Tibial nerve (tissue), 4 donors: ENCODE data around the gene ANKRD28. TPM values are rescaled to one million over a fixed set of nuclear protein-coding genes. Genes with fewer than 3 reads are reported as not detected.
"Not testable (repeated sequence)": the region's sequence is repeated elsewhere in the genome, so short reads cannot be mapped to it uniquely, and the experiment has no call there.

Source experiments
- DNase-seq, 2 donors: peaks; one replicate each; pipeline ENCODE4 v3.0.0-alpha.2; 2019; ENCODE audit warnings: low spot score in 2 of 2
- H3K27ac ChIP-seq, 4 donors: fragments of 200-600 bp; sonication (generic) in 3 of 4; one replicate each; pipeline ENCODE4 v1.5.1; 2017 to 2019; ENCODE audit warnings: mild to moderate bottlenecking in 1 of 4
- H3K27me3 ChIP-seq, 2 donors: fragments of 200-600 bp; sonication (generic) in 1 of 2; one replicate each; pipeline versions ENCODE4 v1.5.1 to v1.6.0; 2017 to 2019
- H3K36me3 ChIP-seq, 3 donors: fragments of 200-600 bp; sonication (generic); one replicate each; pipeline ENCODE4 v1.5.1; 2018 to 2019
- H3K4me1 ChIP-seq, 4 donors: fragments of 200-600 bp; sonication (generic) in 3 of 4; one replicate each; pipeline ENCODE4 v1.5.1; 2017 to 2019
- H3K4me3 ChIP-seq, 4 donors: fragments of 200-600 bp; sonication (generic) in 3 of 4; one replicate each; pipeline ENCODE4 v1.5.1; 2017 to 2019; ENCODE audit warnings: mild to moderate bottlenecking in 1 of 4, moderate library complexity in 1 of 4
- H3K9me3 ChIP-seq, 4 donors: fragments of 200-600 bp; sonication (generic) in 3 of 4; one replicate each; pipeline ENCODE4 v1.5.1; 2017 to 2019
- EP300 ChIP-seq, 2 donors: sonication (generic); formaldehyde crosslinking; IDR thresholded peaks; one replicate each; pipeline ENCODE4 v1.6.1; 2017; ENCODE audit warnings: antibody characterized with exemption in 2 of 2, mild to moderate bottlenecking in 1 of 2
- POLR2A ChIP-seq, 2 donors: fragments of 450-650 bp; IDR thresholded peaks; one replicate each; pipeline ENCODE4 v1.6.1; 2017; ENCODE audit warnings: antibody characterized with exemption in 2 of 2, mild to moderate bottlenecking in 2 of 2, moderate library complexity in 2 of 2
- WGBS, 2 donors: methylation state at CpG; one replicate each; pipeline ENCODE4 v1.1.5; 2018; 5-methylcytosine and 5-hydroxymethylcytosine counted together
- total RNA-seq, 4 donors: library from RNA; depleted of rRNA; stranded (reverse); fragments of >200 nt; gene quantifications; one replicate each; pipeline ENCODE4 v1.1.0, GENCODE V29; 2016
- TF ChIP-seq, protein P1 (sequence below), 5 experiments: fragments of 200-600 bp in 3 of 5; fragments of 450-650 bp in 2 of 5; sonication (generic) in 3 of 5; IDR thresholded peaks; one replicate each; pipeline ENCODE4 v1.5.1; 2016 to 2019; ENCODE audit warnings: antibody characterized with exemption in 5 of 5, mild to moderate bottlenecking in 3 of 5, moderate library complexity in 2 of 5

The ANKRD28 gene
- 10 to 100 TPM; 78.3 to 93.6 (median 81.0) TPM for total RNA-seq

- Histone ChIP-seq H3K4me1 (peaks cover 0 to 55% (median 17%) of the 10 kb centered on the region in 4 donors), H3K9me3 (no peaks in the 10 kb centered on the region), H3K36me3 (no peaks in the 10 kb centered on the region), H3K27me3 (no peaks in the 10 kb centered on the region), H3K27ac (peak within 1 kb of the TSS; percentile 73 to 93 (median 84)), H3K4me3 (peak within 1 kb of the TSS; percentile 19 to 47 (median 29))
- 0 to 1% methylated on average over 6 of the region's 6 CpGs for WGBS, 2 donors
- TF ChIP-seq, protein P1, sequence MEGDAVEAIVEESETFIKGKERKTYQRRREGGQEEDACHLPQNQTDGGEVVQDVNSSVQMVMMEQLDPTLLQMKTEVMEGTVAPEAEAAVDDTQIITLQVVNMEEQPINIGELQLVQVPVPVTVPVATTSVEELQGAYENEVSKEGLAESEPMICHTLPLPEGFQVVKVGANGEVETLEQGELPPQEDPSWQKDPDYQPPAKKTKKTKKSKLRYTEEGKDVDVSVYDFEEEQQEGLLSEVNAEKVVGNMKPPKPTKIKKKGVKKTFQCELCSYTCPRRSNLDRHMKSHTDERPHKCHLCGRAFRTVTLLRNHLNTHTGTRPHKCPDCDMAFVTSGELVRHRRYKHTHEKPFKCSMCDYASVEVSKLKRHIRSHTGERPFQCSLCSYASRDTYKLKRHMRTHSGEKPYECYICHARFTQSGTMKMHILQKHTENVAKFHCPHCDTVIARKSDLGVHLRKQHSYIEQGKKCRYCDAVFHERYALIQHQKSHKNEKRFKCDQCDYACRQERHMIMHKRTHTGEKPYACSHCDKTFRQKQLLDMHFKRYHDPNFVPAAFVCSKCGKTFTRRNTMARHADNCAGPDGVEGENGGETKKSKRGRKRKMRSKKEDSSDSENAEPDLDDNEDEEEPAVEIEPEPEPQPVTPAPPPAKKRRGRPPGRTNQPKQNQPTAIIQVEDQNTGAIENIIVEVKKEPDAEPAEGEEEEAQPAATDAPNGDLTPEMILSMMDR (IDR thresholded peaks at IDR 0.05) = peak; percentile 10 to 57 (median 22)
- peak; percentile 60 to 87 for TF ChIP-seq EP300 (IDR thresholded peaks at IDR 0.05)
- TF ChIP-seq POLR2A (IDR thresholded peaks at IDR 0.05) = peak; percentile 17 to 44
- DNase-seq = no peak
Observed at GRCh38 chr3:15797642-15798303, at the start of gene ANKRD28. Gene ANKRD28, minus strand, starts transcription at chr3:15797979. Its CDS starts 1,458 bp downstream, at chr3:15796521.

DNA sequence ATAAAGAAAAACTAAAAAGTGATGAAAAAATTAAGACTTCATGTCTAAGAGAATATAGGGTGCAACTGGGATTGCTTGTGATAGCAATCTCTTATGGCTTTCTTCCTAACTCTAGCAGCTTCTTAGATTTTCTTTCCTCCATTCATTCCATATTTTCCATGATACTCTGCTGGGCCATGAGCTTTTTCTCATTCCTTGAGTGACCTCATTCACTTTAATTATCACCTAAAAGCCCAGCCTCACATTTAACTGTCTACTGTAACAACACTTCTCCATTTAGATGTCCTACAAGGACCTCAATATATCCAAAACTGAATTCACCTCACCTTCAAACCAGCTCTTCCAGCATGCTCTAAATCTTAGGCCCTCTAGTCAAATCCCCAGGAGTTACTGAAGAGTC is 49.5 kb upstream of the ANKRD28 start:
- H3K27me3 ChIP-seq = no peaks in the 10 kb centered on the region
- no peak overlapping the region for H3K4me3 ChIP-seq
- TF ChIP-seq POLR2A (IDR thresholded peaks at IDR 0.05) (no peak), EP300 (IDR thresholded peaks at IDR 0.05) (no peak)
- TF ChIP-seq, protein P1 (IDR thresholded peaks at IDR 0.05) = no peak
- no peak overlapping the region for H3K27ac ChIP-seq
- no peak for DNase-seq
- H3K36me3 ChIP-seq = no peaks in the 10 kb centered on the region
- peaks cover 0 to 9% (median 0%) of the 10 kb centered on the region in 4 donors for H3K9me3 ChIP-seq
- H3K4me1 ChIP-seq = peaks cover 0 to 6% (median 0%) of the 10 kb centered on the region in 4 donors

DNA sequence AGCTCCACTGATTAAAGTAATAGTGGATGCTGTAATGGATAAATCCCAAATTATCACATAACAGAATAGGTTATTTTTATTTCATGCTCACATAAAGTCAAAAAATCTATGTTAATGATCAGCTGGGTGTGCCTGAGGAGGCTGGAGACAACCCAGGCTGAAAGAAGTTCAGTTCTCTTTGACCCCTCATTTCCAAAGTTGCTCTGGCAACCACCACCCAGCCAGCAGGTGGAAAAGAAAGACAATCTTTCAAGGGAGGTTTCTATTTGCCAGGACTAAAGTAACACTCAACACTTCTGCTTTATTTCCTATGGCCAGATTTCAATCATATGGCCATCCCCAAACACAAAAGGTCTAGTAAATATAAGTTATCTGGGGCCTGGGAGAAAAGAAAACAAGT is 48.8 kb upstream of the ANKRD28 start:
- Histone ChIP-seq H3K27ac (no peak overlapping the region), H3K36me3 (no peaks in the 10 kb centered on the region)
- TF ChIP-seq POLR2A (IDR thresholded peaks at IDR 0.05) = no peak
- TF ChIP-seq, protein P1 (IDR thresholded peaks at IDR 0.05) = no peak
- TF ChIP-seq EP300 (IDR thresholded peaks at IDR 0.05) = no peak

DNA sequence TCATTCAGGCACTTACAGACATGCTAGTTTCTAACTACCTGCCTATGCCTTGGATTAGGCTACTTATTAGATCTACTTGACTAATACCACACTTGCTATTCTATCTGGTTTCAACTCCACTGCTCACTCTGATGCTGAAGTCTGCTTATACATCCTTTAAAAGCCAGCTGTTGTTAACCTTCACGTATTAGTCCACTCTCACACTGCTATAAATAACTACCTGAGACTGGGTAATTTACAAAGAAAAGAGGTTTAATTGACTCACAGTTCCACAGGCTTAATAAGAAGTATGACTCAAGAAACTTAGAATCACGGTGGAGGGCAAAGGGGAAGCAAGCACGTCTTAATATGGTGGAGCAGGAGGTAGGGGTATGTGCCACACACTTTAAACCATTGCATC is 47.7 kb upstream of the ANKRD28 start:
- Histone ChIP-seq H3K27me3 (no peaks in the 10 kb centered on the region), H3K9me3 (peaks cover 0 to 22% (median 5%) of the 10 kb centered on the region in 4 donors), H3K4me3 (no peak overlapping the region), H3K27ac (no peak overlapping the region), H3K4me1 (peaks cover 0 to 6% (median 0%) of the 10 kb centered on the region in 4 donors), H3K36me3 (no peaks in the 10 kb centered on the region)
- WGBS, 2 donors = 86% methylated on average over 3 of the region's 3 CpGs
- no peak for DNase-seq
- TF ChIP-seq POLR2A (IDR thresholded peaks at IDR 0.05) (no peak), EP300 (IDR thresholded peaks at IDR 0.05) (no peak)
- TF ChIP-seq, protein P1 (IDR thresholded peaks at IDR 0.05) = no peak

More for the DNA sequence above, 48.8 kb upstream of the ANKRD28 start:
- Histone ChIP-seq H3K9me3 (peaks cover 0 to 11% (median under 1%) of the 10 kb centered on the region in 4 donors), H3K4me3 (no peak overlapping the region), H3K4me1 (peaks cover 0 to 6% (median 0%) of the 10 kb centered on the region in 4 donors), H3K27me3 (no peaks in the 10 kb centered on the region)
- DNase-seq = no peak

DNA sequence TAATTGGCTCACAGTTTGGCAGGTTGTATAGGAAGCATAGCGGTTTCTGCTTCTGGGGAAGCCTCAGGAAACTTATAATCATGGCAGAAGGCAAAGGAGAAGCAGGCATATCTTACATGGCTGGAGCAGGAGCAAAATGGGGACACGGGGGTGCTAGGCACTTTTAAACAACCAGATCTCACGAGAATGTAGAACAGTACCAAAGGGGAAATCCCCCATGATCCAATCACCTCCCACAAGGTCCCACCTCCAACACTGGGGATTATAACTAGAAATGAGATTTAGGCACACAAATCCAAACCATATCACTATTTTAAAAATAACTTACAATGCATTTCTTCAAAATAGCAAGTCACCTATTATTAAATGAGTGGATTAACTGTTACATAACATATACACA is 47.1 kb upstream of the ANKRD28 start:
- TF ChIP-seq POLR2A (IDR thresholded peaks at IDR 0.05) = no peak
- TF ChIP-seq EP300 (IDR thresholded peaks at IDR 0.05) = no peak
- TF ChIP-seq, protein P1 (IDR thresholded peaks at IDR 0.05) = no peak
- no peak overlapping the region for H3K27ac ChIP-seq
- H3K4me3 ChIP-seq = no peak overlapping the region
- DNase-seq = no peak
- peaks cover 0 to 6% (median 0%) of the 10 kb centered on the region in 4 donors for H3K4me1 ChIP-seq
- peaks cover 0 to 28% (median 8%) of the 10 kb centered on the region in 4 donors for H3K9me3 ChIP-seq
- no peaks in the 10 kb centered on the region for H3K27me3 ChIP-seq
- 86 to 93% methylated on average over 3 of the region's 3 CpGs for WGBS, 2 donors
- H3K36me3 ChIP-seq = no peaks in the 10 kb centered on the region

GRCh38 chr3:15841091-15841973 is 43.6 kb upstream of the ANKRD28 start:
- not testable (repeated sequence) for H3K36me3 ChIP-seq, H3K27ac ChIP-seq, H3K4me3 ChIP-seq, H3K27me3 ChIP-seq, DNase-seq, H3K4me1 ChIP-seq
- WGBS, 2 donors = 95 to 96% methylated on average over 4 of the region's 4 CpGs
- H3K9me3 ChIP-seq = peaks cover 0 to 29% (median 11%) of the 10 kb centered on the region in 4 donors
